ENCODE results near the gene CST9. TPM values are rescaled to one million over a fixed set of nuclear protein-coding genes. Genes with fewer than 3 reads are reported as not detected.

The CST9 gene
- total and polyA plus RNA-seq, 9 of the 15 experiments (the other 6 are each of a cell fraction or from before 2014, with no cell fraction given), result not detected

DNA sequence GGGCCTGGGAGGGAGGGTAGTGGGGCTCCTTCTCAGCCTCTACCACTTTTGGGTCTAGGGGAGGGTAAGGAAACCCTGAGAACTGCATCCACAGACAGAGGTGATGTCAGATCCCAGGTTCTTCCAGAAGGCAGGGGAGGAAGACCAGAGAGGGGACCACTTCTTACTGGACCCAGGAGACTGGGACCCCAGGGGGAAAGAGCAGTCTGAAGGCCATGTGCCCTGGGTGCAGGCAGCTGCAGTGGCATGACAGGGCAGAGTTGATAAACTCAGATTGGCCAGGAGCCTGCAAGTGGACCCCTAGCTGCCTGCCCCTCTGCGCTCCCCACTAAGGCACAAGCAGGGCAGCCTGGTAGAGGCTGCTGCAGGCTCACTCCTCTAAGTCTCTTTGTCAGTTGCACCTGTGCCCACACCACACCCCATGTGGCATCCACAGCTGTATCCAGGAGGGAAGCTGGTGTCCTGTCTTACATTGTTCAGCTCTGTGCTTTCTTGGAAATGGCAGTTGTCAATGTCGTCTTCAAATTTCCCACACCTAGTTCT, 40.1 kb downstream of the CST9 start:
- no peaks in the 10 kb centered on the region for H4K20me1 ChIP-seq (replicated peaks; ENCODE audit: control insufficient read depth, insufficient read depth, low read length)
- peaks cover 0 to 4% of the 10 kb centered on the region in 2 experiments; a peak in 1 of 5 replicates for H3K27me3 ChIP-seq (ENCODE audit: control insufficient read depth in 2 of 2, insufficient read depth in 2 of 2, low read length in 2 of 2)
- ATAC-seq (no peak), FAIRE-seq (no peak), DNase-seq (ENCODE audit: extremely low read depth in 1 of 4, low spot score in 3 of 4) (no peak)
- no TSS peak for BruUV-seq (replicated peaks)
- TF ChIP-seq ASH1L (IDR thresholded peaks at IDR 0.05; ENCODE audit: borderline replicate concordance, low read depth, partially characterized antibody) (no peak), FUS (optimal IDR thresholded peaks at IDR 0.05; ENCODE audit: low read depth, low read length) (no peak), SMAD2 (IDR thresholded peaks at IDR 0.05; ENCODE audit: low read depth, low read length) (no peak), ZNF77 (CRISPR knock-in tag; IDR thresholded peaks at IDR 0.05) (no peak), NBN (IDR thresholded peaks at IDR 0.05; ENCODE audit: low read depth) (no peak), HDAC6 (IDR thresholded peaks at IDR 0.05; ENCODE audit: low read depth, low read length) (no peak), CCNT2 (IDR thresholded peaks at IDR 0.05; ENCODE audit: borderline replicate concordance, extremely low read depth, insufficient read length, low read depth, low read length) (no peak), ZNF75A (CRISPR knock-in tag; IDR thresholded peaks at IDR 0.05) (no peak), BDP1 (IDR thresholded peaks at IDR 0.05; ENCODE audit: insufficient read depth, insufficient read length) (no peak), NEUROD1 (IDR thresholded peaks at IDR 0.05; ENCODE audit: borderline replicate concordance, low read depth, low read length, partially characterized antibody) (no peak), ZNF436 (CRISPR knock-in tag; IDR thresholded peaks at IDR 0.05) (no peak), TBL1XR1 (IDR thresholded peaks at IDR 0.05; ENCODE audit: low read length in 2 of 2) (no peak), RAD21 (CRISPR knock-in tag; conservative IDR thresholded peaks at IDR 0.05 in 1 of 2, IDR thresholded peaks at IDR 0.05 in 1 of 2) (no peak), ZNF175 (CRISPR knock-in tag; IDR thresholded peaks at IDR 0.05; ENCODE audit: low read depth) (no peak), TAF15 (IDR thresholded peaks at IDR 0.05; ENCODE audit: low read depth, low read length) (no peak), NFE2L1 (tag; IDR thresholded peaks at IDR 0.05; ENCODE audit: borderline replicate concordance, low read depth) (no peak)
- TF ChIP-seq, protein P1, sequence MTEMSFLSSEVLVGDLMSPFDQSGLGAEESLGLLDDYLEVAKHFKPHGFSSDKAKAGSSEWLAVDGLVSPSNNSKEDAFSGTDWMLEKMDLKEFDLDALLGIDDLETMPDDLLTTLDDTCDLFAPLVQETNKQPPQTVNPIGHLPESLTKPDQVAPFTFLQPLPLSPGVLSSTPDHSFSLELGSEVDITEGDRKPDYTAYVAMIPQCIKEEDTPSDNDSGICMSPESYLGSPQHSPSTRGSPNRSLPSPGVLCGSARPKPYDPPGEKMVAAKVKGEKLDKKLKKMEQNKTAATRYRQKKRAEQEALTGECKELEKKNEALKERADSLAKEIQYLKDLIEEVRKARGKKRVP (CRISPR knock-in tag; IDR thresholded peaks at IDR 0.05), result no peak
- TF ChIP-seq, protein P2, sequence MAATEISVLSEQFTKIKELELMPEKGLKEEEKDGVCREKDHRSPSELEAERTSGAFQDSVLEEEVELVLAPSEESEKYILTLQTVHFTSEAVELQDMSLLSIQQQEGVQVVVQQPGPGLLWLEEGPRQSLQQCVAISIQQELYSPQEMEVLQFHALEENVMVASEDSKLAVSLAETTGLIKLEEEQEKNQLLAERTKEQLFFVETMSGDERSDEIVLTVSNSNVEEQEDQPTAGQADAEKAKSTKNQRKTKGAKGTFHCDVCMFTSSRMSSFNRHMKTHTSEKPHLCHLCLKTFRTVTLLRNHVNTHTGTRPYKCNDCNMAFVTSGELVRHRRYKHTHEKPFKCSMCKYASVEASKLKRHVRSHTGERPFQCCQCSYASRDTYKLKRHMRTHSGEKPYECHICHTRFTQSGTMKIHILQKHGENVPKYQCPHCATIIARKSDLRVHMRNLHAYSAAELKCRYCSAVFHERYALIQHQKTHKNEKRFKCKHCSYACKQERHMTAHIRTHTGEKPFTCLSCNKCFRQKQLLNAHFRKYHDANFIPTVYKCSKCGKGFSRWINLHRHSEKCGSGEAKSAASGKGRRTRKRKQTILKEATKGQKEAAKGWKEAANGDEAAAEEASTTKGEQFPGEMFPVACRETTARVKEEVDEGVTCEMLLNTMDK (IDR thresholded peaks at IDR 0.05; ENCODE audit: borderline replicate concordance, insufficient read depth, low read depth, low read length, poor library complexity, severe bottlenecking), result no peak
- TF ChIP-seq, protein P3, sequence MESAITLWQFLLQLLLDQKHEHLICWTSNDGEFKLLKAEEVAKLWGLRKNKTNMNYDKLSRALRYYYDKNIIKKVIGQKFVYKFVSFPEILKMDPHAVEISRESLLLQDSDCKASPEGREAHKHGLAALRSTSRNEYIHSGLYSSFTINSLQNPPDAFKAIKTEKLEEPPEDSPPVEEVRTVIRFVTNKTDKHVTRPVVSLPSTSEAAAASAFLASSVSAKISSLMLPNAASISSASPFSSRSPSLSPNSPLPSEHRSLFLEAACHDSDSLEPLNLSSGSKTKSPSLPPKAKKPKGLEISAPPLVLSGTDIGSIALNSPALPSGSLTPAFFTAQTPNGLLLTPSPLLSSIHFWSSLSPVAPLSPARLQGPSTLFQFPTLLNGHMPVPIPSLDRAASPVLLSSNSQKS (CRISPR knock-in tag; IDR thresholded peaks at IDR 0.05), result no peak
- no peak overlapping the region for H3K9ac ChIP-seq (ENCODE audit: insufficient read depth in 1 of 2, low read depth in 2 of 2, low read length in 2 of 2)
- ChIA-PET CTCF (ENCODE audit: low intra/inter-chr PET ratio) (no interaction called here), POLR2A (no interaction called here)
- no peak overlapping the region for H3K27ac ChIP-seq (ENCODE audit: extremely low read depth, low read depth, low read length)
- no peak overlapping the region for H2AFZ ChIP-seq (ENCODE audit: low read depth, low read length)
- intact Hi-C loops (cut with micrococcal nuclease) (no loop called here), in situ Hi-C loops (cut with MboI) (no loop called here)
- H3K9me3 ChIP-seq (replicated peaks; ENCODE audit: control insufficient read depth, insufficient read depth, low read depth, low read length), result no peaks in the 10 kb centered on the region
- H3K9me1 ChIP-seq (ENCODE audit: control insufficient read depth, insufficient read depth, low read length), result no peaks in the 10 kb centered on the region
- H3K4me2 ChIP-seq (ENCODE audit: insufficient read depth, low read length), result no peak overlapping the region
- WGBS (ENCODE audit: insufficient coverage, low coverage, missing lambda C conversion rate), result 6% methylated on average over 2 of the region's 2 CpGs
- H3K4me3 ChIP-seq, result no peak overlapping the region
- no peaks in the 10 kb centered on the region for H3K36me3 ChIP-seq (ENCODE audit: control insufficient read depth, insufficient read depth, low read length)
- H3K4me1 ChIP-seq (replicated peaks in 1 of 2; ENCODE audit: control insufficient read depth in 2 of 2, insufficient read depth in 2 of 2, low read length in 2 of 2), result no peaks in the 10 kb centered on the region; a peak in 3 of 5 replicates
- no peaks in the 10 kb centered on the region for H3K79me2 ChIP-seq (ENCODE audit: control insufficient read depth, insufficient read depth, low read length)
